A673 (cell line): ENCODE measurements around the gene KDM8. TPM values are rescaled to one million over a fixed set of nuclear protein-coding genes. Genes with fewer than 3 reads are reported as not detected.

Experiments used
- BruUV-seq: library from RNA; stranded (reverse); fragments of 400-500 nt; replicated peaks from 2 replicates; lab custom pipeline; 2021; lab: Mats Ljungman, UMichigan
- CTCF ChIA-PET: fragments of 300-600 bp; sonication (Branson Sonifier 250); formaldehyde crosslinking; loops from one replicate; lab custom pipeline; 2022; ENCODE audit warnings: antibody characterized with exemption; lab: Charles Lee
- POLR2A ChIA-PET: fragments of 300-600 bp; sonication (Branson Sonifier 250); formaldehyde crosslinking; loops from one replicate; lab custom pipeline; 2022; ENCODE audit warnings: antibody characterized with exemption; ENCODE audit not compliant: low non-redundant PET; lab: Charles Lee
- DNase-seq: peaks from one replicate; pipeline ENCODE4 v3.0.0-alpha.2; 2015; ENCODE audit warnings: low spot score
- H3K27ac ChIP-seq: fragments of 200-600 bp; sonication (generic); 2 replicates; pipeline ENCODE4 v1.5.1; 2016; ENCODE audit warnings: mixed run types, low read depth, mild to moderate bottlenecking, mixed read lengths, antibody characterized with exemption, low read length; ENCODE audit not compliant: poor library complexity, severe bottlenecking
- H3K27me3 ChIP-seq: fragments of 200-600 bp; sonication (generic); replicated peaks from 2 replicates; pipeline ENCODE4 v1.6.1; 2017; ENCODE audit warnings: mixed run types, low read depth, mild to moderate bottlenecking, mixed read lengths, antibody characterized with exemption, low read length; ENCODE audit not compliant: insufficient read depth, poor library complexity
- H3K36me3 ChIP-seq: fragments of 200-600 bp; sonication (generic); 2 replicates; pipeline ENCODE4 v1.6.1; 2016; ENCODE audit warnings: mixed run types, mild to moderate bottlenecking, mixed read lengths, antibody characterized with exemption, low read length; ENCODE audit not compliant: insufficient read depth, poor library complexity, severe bottlenecking
- H3K4me1 ChIP-seq: fragments of 200-600 bp; sonication (generic); 2 replicates; pipeline ENCODE4 v1.6.1; 2017; ENCODE audit warnings: mixed run types, mild to moderate bottlenecking, mixed read lengths, antibody characterized with exemption, low read length; ENCODE audit not compliant: insufficient read depth, poor library complexity, severe bottlenecking
- H3K4me3 ChIP-seq: fragments of 200-600 bp; sonication (generic); 2 replicates; pipeline ENCODE4 v1.5.1; 2016; ENCODE audit warnings: low read depth, mixed run types, mild to moderate bottlenecking, mixed read lengths, low read length; ENCODE audit not compliant: poor library complexity, severe bottlenecking
- H3K9me3 ChIP-seq: fragments of 200-600 bp; sonication (generic); 2 replicates; pipeline ENCODE4 v1.6.1; 2016; ENCODE audit warnings: mixed run types, low read depth, mild to moderate bottlenecking, mixed read lengths, antibody characterized with exemption, low read length; ENCODE audit not compliant: poor library complexity, severe bottlenecking
- CTCF ChIP-seq: fragments of 300-800, 200-600 bp; sonication (generic); conservative IDR thresholded peaks from 2 replicates; pipeline ENCODE4 v1.5.1; 2017; ENCODE audit warnings: low read depth, mild to moderate bottlenecking, antibody characterized with exemption, low read length, moderate library complexity, mixed read lengths
- EZH2 ChIP-seq: fragments of 200-600 bp; sonication (generic); IDR thresholded peaks from 2 replicates; pipeline ENCODE4 v1.6.1; 2017; ENCODE audit warnings: borderline replicate concordance, low read depth, mild to moderate bottlenecking, mixed read lengths, antibody characterized with exemption, low read length; ENCODE audit not compliant: poor library complexity, severe bottlenecking
- intact Hi-C: fragments of 100-400 bp; cut with micrococcal nuclease; formaldehyde crosslinking; loops from one replicate; pipeline ENCODE4 v1.10.0; 2022; ENCODE audit not compliant: unreplicated experiment
- total RNA-seq: library from RNA; stranded (reverse); gene quantifications from 2 replicates; pipeline ENCODE4 v1.2.3, GENCODE V29; 2021

Gene KDM8
- total RNA-seq, 1 experiment from 2014 or later = 8.8 TPM

DNA sequence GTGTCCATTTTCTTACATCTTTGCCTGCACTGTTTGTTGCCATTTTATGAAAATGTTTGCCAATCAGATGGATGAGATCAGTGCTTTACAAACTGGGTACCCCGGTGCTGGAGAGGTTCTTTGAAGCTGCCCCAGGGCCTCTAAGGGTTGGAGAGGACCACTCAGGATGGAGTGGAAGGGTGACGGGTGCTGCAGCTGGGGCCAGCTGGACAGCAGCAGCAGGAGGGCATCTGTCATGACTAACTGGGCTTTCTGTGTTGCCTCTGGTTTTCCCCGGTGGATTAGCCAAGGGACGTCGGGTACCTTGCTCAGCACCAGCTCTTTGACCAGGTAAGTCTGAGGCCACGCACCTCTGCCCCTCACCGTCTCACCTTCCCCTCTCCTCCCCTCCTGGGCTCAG, 12.3 kb downstream of the KDM8 start:
- BruUV-seq = no TSS peak
- intact Hi-C loops = no loop called here
- H3K27me3 ChIP-seq = no peaks in the 10 kb centered on the region
- H3K4me1 ChIP-seq = no peaks in the 10 kb centered on the region
- no peak for DNase-seq
- no peaks in the 10 kb centered on the region for H3K9me3 ChIP-seq
- no peaks in the 10 kb centered on the region for H3K36me3 ChIP-seq
- no peak overlapping the region for H3K4me3 ChIP-seq
- TF ChIP-seq CTCF (no peak), EZH2 (no peak)
- H3K27ac ChIP-seq = no peak overlapping the region
- ChIA-PET POLR2A (no interaction called here), CTCF (no interaction called here)

GRCh38 chr16:27216297-27216885, 13.1 kb downstream of the KDM8 start:
- H3K4me3 ChIP-seq = no peak overlapping the region
- CTCF ChIA-PET = no interaction called here
- no peak for TF ChIP-seq CTCF
- TF ChIP-seq EZH2 = no peak
- no TSS peak for BruUV-seq
- no peaks in the 10 kb centered on the region for H3K4me1 ChIP-seq
- POLR2A ChIA-PET = no interaction called here
- intact Hi-C loops = no loop called here
- no peaks in the 10 kb centered on the region for H3K36me3 ChIP-seq
- no peaks in the 10 kb centered on the region for H3K9me3 ChIP-seq
- H3K27me3 ChIP-seq = no peaks in the 10 kb centered on the region
- H3K27ac ChIP-seq = no peak overlapping the region
- no peak for DNase-seq

- DNase-seq = no peak
- CTCF ChIA-PET = no interaction called here
- intact Hi-C loops = no loop called here
Observed at GRCh38 chr16:27217256-27217655, 13.9 kb downstream of the KDM8 start.

More at GRCh38 chr16:27217256-27217655, 13.9 kb downstream of the KDM8 start:
- Histone ChIP-seq H3K4me1 (no peaks in the 10 kb centered on the region), H3K9me3 (no peaks in the 10 kb centered on the region), H3K27me3 (no peaks in the 10 kb centered on the region), H3K27ac (no peak overlapping the region), H3K4me3 (no peak overlapping the region), H3K36me3 (no peaks in the 10 kb centered on the region)
- BruUV-seq = no TSS peak
- TF ChIP-seq EZH2 (no peak), CTCF (no peak)
- POLR2A ChIA-PET = no interaction called here
